ENCODE data around the gene NTN1.

The NTN1 gene

DNA sequence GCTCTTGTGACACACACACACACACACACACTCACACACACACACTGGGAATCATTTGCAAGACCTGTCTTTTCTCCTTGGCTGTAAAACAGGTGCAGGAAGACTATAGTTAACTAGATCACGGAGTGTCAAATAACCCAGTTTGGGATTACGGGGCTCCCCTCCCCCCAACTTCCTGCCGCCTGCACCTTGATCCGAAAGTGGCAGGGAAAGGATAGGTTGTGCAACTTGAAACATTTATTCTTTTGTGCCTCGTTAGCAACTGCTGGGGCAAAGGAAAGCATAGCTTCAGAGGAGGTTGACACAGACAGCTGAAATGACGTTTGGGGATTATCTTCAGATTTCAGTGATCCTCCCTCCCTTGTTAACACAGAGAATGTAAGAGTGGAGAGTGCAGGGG, 149.5 kb downstream of the NTN1 start:
- Histone ChIP-seq H3K4me3 (ENCODE audit: low read length) (no peak overlapping the region), H3K9ac (ENCODE audit: low read depth, low read length) (no peak overlapping the region), H3K27me3 (ENCODE audit: insufficient read depth, low read length) (no peaks in the 10 kb centered on the region), H3K27ac (ENCODE audit: low read depth, low read length) (no peak overlapping the region), H3K9me3 (ENCODE audit: insufficient read depth, low read depth, low read length) (no peaks in the 10 kb centered on the region), H3K36me3 (ENCODE audit: insufficient read depth, low read length) (no peaks in the 10 kb centered on the region), H3K4me1 (ENCODE audit: insufficient read depth, low read length) (peaks cover 21% of the 10 kb centered on the region)
- WGBS: 54% methylated on average over 6 of the region's 6 CpGs

DNA sequence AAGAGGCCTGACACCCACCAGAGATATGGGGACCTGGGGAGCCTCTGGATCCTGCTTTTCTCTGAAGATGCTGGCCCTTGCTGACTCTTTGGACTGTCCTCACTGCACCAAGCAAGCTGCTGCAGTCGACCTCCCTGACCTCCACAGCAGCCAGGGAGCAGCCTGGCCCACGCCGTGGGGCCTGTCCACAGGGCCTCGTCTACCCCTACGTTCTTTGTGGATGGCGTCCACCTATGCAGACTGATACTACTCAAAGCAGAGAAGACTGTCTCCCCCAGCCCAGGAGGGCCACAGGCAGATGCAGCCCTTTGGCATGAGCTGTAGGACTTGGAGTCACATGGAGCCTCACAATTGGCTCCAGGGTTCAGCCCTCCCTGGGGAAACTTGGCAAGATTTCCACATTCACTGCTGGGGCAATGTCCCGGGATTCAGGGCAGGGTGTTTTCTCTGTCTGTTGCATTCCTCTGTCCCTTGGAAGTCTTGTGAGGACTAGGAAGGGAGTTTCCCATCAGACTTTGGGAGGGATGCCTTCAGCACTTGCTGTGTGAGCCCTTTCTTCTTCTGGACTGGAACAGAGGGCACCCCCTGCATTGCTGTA, 152.2 kb downstream of the NTN1 start:
- H3K9ac ChIP-seq (ENCODE audit: low read depth, low read length): no peak overlapping the region
- peaks cover 13% of the 10 kb centered on the region for H3K4me1 ChIP-seq (ENCODE audit: insufficient read depth, low read length)
- no peaks in the 10 kb centered on the region for H3K9me3 ChIP-seq (ENCODE audit: insufficient read depth, low read depth, low read length)
- H3K27ac ChIP-seq (ENCODE audit: low read depth, low read length): no peak overlapping the region
- WGBS: 83% methylated on average over 7 of the region's 7 CpGs
- H3K27me3 ChIP-seq (ENCODE audit: insufficient read depth, low read length): no peaks in the 10 kb centered on the region
- no peaks in the 10 kb centered on the region for H3K36me3 ChIP-seq (ENCODE audit: insufficient read depth, low read length)
- H3K4me3 ChIP-seq (ENCODE audit: low read length): no peak overlapping the region

DNA sequence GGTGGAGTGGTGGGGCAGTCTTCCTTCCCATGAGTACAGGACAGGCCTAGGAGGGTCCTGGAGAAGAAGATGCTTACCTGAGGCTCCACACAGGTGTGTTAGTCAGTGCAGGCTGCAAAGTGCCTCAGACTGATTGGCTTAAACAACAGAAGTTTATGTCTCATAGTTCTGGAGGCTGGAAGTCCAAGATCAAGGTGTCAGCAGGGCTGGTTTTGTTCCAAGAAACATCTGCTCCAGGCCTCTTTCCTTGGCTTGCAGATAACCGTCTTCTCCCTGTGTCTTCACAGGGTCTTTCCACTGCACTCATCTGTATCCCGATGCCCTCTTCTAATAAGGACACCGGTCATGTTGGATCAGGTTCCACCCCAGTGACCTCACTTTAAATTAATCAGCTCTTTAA, 153.0 kb downstream of the NTN1 start:
- Histone ChIP-seq H3K4me1 (ENCODE audit: insufficient read depth, low read length) (peaks cover 13% of the 10 kb centered on the region), H3K9ac (ENCODE audit: low read depth, low read length) (no peak overlapping the region), H3K4me3 (ENCODE audit: low read length) (no peak overlapping the region), H3K9me3 (ENCODE audit: insufficient read depth, low read depth, low read length) (no peaks in the 10 kb centered on the region), H3K27me3 (ENCODE audit: insufficient read depth, low read length) (no peaks in the 10 kb centered on the region), H3K27ac (ENCODE audit: low read depth, low read length) (no peak overlapping the region), H3K36me3 (ENCODE audit: insufficient read depth, low read length) (no peaks in the 10 kb centered on the region)
- WGBS: 93% methylated on average over 3 of the region's 3 CpGs

DNA sequence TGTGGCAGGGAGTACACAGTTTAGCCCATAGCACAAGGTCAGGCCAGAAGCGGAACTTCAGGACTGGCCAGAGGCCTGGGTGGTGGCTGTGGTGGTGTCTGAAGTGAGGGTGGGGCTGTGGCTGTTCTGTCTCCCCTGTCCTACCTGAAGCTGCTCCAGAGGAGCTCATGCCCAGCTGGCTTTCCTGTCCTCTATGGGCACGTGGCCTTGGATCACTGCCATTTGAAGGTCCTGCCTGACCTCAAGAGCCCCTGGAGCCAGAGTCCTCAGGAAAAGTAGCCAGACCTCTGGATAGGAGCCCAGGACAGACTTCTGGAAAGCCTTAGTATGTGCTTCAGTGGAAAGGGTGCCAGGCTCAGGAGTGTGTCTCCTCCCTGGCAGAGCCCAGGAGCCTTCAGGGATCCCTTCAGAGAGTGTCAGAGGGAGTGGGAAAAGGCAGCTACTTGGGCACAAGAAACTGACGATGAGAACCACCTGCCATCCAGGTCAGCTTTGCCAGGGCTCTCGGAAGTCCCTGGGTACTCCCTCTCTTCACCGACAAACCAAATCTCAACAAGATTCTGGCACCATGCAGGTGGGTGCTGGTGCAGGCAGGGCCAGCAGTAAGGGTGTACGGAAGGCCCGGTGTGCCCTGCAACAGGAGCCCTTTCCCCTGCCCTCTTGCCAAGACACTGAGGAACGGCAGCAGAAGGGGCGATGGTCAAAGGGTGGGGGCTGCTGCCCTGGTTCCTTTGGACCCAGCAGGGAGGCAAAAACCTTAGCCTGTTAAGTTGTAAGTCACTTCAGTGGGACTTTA, 153.7 kb downstream of the NTN1 start:
- WGBS: 97% methylated on average over 9 of the region's 9 CpGs
- no peak overlapping the region for H3K9ac ChIP-seq (ENCODE audit: low read depth, low read length)
- no peak overlapping the region for H3K27ac ChIP-seq (ENCODE audit: low read depth, low read length)

DNA sequence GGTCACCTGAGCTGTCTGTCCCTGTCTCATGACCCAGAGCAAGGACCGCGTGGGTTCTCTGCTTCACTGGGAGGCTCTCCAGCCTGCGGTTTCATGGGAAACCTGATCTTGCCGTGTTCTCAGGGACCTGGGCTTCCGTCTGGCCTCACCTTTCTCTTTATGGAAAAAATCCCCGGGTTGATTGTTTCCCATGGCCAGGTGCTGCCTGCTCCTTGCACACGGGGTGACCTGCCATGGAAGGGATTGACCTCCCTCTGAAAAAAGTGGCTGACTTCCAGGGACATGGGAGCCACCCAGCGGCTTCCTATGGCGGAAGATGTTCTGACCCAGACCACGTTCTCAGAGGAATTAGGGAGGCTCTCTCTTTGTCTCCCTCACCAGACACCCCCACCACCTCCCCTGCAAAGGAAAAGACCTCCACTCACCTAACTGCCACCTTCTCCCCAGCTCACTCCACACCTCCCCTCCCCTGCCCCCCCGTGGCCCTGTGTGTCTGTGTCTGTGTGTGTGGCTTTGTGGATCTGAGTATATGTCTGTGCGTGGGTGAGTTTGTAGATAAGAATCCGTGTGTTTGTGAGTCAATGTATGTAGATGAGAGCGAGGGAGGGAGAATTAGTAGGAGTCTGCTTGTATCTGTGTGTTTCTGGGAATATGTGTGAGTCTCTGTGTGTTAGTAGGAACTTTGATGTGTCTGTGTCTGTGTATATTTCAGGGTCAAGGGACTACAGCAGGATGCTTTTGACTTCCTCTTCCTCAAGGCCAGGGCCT, 154.6 kb downstream of the NTN1 start:
- no peaks in the 10 kb centered on the region for H3K9me3 ChIP-seq (ENCODE audit: insufficient read depth, low read depth, low read length)
- no peaks in the 10 kb centered on the region for H3K27me3 ChIP-seq (ENCODE audit: insufficient read depth, low read length)
- no peak overlapping the region for H3K27ac ChIP-seq (ENCODE audit: low read depth, low read length)
- H3K4me1 ChIP-seq (ENCODE audit: insufficient read depth, low read length): peaks cover 7% of the 10 kb centered on the region
- no peaks in the 10 kb centered on the region for H3K36me3 ChIP-seq (ENCODE audit: insufficient read depth, low read length)
- WGBS: 90% methylated on average over 13 of the region's 14 CpGs
- H3K9ac ChIP-seq (ENCODE audit: low read depth, low read length): no peak overlapping the region
- no peak overlapping the region for H3K4me3 ChIP-seq (ENCODE audit: low read length)

More for the DNA sequence above, 153.7 kb downstream of the NTN1 start:
- no peak overlapping the region for H3K4me3 ChIP-seq (ENCODE audit: low read length)
- peaks cover 13% of the 10 kb centered on the region for H3K4me1 ChIP-seq (ENCODE audit: insufficient read depth, low read length)
- no peaks in the 10 kb centered on the region for H3K36me3 ChIP-seq (ENCODE audit: insufficient read depth, low read length)
- H3K9me3 ChIP-seq (ENCODE audit: insufficient read depth, low read depth, low read length): no peaks in the 10 kb centered on the region
- no peaks in the 10 kb centered on the region for H3K27me3 ChIP-seq (ENCODE audit: insufficient read depth, low read length)

DNA sequence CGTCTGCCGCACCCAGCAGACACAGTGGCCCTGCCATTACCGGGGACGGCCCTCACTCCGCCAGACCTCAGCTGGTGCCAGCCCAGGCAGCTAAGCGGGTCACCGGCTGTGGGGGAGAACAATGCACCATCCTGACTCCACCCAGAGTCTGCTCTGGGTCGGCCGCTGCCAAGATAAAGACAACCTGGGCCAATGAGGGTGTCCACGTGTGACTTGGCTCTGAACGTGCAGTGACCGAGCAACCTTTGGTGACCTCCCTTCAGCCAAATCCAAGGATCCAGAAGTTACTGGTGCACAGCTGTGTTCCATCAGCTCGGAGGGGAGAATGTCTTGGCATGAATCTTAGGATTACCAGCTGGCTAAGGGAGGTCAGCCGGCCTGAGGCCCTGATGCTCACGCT, 155.9 kb downstream of the NTN1 start:
- Histone ChIP-seq H3K9ac (ENCODE audit: low read depth, low read length) (no peak overlapping the region), H3K36me3 (ENCODE audit: insufficient read depth, low read length) (no peaks in the 10 kb centered on the region)
- 92% methylated on average over 15 of the region's 15 CpGs for WGBS

DNA sequence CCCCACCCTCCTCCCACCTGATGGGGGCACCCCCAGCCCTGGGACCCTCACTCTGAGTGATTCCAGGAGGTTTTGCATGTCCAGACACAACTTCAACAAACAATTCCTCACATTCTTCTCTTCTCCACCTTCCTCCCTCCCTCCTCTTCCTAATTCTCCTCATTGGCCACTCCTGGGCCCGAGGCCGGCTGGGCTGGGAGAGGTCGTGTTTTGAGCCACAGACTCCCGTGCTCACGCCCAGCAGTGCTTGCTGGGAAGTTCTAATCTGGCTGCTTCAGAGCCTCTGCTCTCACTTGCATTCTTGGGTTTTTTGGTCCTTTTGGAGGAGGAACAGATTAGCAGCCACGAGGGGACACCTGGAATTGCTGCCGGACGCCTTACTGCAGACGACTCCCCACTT, 157.0 kb downstream of the NTN1 start:
- WGBS: 81% methylated on average over 9 of the region's 9 CpGs

More for the DNA sequence above, 155.9 kb downstream of the NTN1 start:
- Histone ChIP-seq H3K27me3 (ENCODE audit: insufficient read depth, low read length) (no peaks in the 10 kb centered on the region), H3K9me3 (ENCODE audit: insufficient read depth, low read depth, low read length) (no peaks in the 10 kb centered on the region), H3K4me3 (ENCODE audit: low read length) (no peak overlapping the region), H3K4me1 (ENCODE audit: insufficient read depth, low read length) (no peaks in the 10 kb centered on the region), H3K27ac (ENCODE audit: low read depth, low read length) (no peak overlapping the region)

DNA sequence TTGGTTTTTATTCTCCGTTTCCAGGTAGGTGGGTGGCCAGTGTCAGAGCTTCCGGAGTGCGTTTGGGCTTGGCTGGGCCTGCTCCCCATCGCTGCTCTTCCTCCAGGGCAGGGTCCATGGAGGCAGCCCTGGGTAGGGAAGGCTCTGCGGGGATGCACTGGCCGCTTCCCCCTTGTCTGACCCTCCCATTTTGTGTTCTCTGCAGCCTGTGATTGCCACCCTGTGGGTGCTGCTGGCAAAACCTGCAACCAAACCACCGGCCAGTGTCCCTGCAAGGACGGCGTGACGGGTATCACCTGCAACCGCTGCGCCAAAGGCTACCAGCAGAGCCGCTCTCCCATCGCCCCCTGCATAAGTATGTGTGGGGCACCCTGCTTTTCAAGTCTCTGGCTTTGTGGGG, 158.3 kb downstream of the NTN1 start:
- Histone ChIP-seq H3K9me3 (ENCODE audit: insufficient read depth, low read depth, low read length) (no peaks in the 10 kb centered on the region), H3K36me3 (ENCODE audit: insufficient read depth, low read length) (no peaks in the 10 kb centered on the region), H3K27me3 (ENCODE audit: insufficient read depth, low read length) (no peaks in the 10 kb centered on the region), H3K9ac (ENCODE audit: low read depth, low read length) (no peak overlapping the region), H3K4me3 (ENCODE audit: low read length) (no peak overlapping the region), H3K4me1 (ENCODE audit: insufficient read depth, low read length) (no peaks in the 10 kb centered on the region), H3K27ac (ENCODE audit: low read depth, low read length) (no peak overlapping the region)
- WGBS: 85% methylated on average over 14 of the region's 14 CpGs

More for the DNA sequence above, 157.0 kb downstream of the NTN1 start:
- H3K4me3 ChIP-seq (ENCODE audit: low read length): no peak overlapping the region
- H3K9ac ChIP-seq (ENCODE audit: low read depth, low read length): no peak overlapping the region
- H3K27ac ChIP-seq (ENCODE audit: low read depth, low read length): no peak overlapping the region
- no peaks in the 10 kb centered on the region for H3K4me1 ChIP-seq (ENCODE audit: insufficient read depth, low read length)
- no peaks in the 10 kb centered on the region for H3K36me3 ChIP-seq (ENCODE audit: insufficient read depth, low read length)
- H3K9me3 ChIP-seq (ENCODE audit: insufficient read depth, low read depth, low read length): no peaks in the 10 kb centered on the region
- no peaks in the 10 kb centered on the region for H3K27me3 ChIP-seq (ENCODE audit: insufficient read depth, low read length)

DNA sequence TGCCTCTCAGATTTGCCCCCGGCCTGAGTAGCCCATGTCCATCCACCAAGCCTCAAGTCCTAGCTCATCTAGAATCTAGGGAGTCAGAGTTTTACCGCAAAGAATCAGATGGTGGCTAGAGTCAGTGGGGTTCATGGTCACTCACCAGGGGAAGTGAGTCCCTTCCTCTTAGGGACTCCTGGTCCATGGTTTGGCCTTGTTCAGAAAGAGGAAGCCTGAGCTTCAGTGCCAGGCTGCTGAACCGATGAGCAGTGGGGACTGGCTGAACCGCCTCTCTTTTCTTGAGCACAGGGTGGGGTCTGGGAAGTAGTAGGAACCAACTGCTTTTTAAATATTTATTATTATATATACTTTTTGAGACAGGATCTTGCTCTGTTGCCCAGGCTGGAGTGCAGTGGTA, 160.3 kb downstream of the NTN1 start:
- Histone ChIP-seq H3K9ac (ENCODE audit: low read depth, low read length) (no peak overlapping the region), H3K9me3 (ENCODE audit: insufficient read depth, low read depth, low read length) (no peaks in the 10 kb centered on the region), H3K4me3 (ENCODE audit: low read length) (no peak overlapping the region), H3K27ac (ENCODE audit: low read depth, low read length) (no peak overlapping the region), H3K27me3 (ENCODE audit: insufficient read depth, low read length) (no peaks in the 10 kb centered on the region), H3K4me1 (ENCODE audit: insufficient read depth, low read length) (no peaks in the 10 kb centered on the region), H3K36me3 (ENCODE audit: insufficient read depth, low read length) (no peaks in the 10 kb centered on the region)
- WGBS: 96% methylated on average over 4 of the region's 4 CpGs

DNA sequence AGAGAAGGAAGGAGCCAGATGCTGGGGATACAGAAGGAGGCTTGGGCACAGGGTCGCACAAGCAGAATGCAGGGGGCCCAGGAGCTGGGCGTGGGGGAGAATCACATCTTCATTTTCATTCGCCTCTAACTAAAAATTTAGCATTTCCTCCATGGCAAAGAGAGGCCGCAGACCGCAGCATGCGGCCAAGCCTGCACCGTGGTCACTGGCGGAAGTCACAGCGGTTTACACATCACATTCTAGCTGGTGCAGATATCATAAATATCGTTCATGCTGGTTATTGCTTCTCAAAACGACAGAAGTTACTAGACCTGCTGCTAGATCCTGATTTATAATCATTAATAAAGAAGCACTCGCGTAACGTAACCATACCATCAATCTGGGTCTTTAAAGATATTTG, 162.0 kb downstream of the NTN1 start:
- 89% methylated on average over 14 of the region's 14 CpGs for WGBS
- H3K27ac ChIP-seq (ENCODE audit: low read depth, low read length): no peak overlapping the region
- no peak overlapping the region for H3K9ac ChIP-seq (ENCODE audit: low read depth, low read length)
- H3K4me3 ChIP-seq (ENCODE audit: low read length): no peak overlapping the region
- H3K27me3 ChIP-seq (ENCODE audit: insufficient read depth, low read length): no peaks in the 10 kb centered on the region
- no peaks in the 10 kb centered on the region for H3K36me3 ChIP-seq (ENCODE audit: insufficient read depth, low read length)
- H3K9me3 ChIP-seq (ENCODE audit: insufficient read depth, low read depth, low read length): no peaks in the 10 kb centered on the region
- H3K4me1 ChIP-seq (ENCODE audit: insufficient read depth, low read length): no peaks in the 10 kb centered on the region

DNA sequence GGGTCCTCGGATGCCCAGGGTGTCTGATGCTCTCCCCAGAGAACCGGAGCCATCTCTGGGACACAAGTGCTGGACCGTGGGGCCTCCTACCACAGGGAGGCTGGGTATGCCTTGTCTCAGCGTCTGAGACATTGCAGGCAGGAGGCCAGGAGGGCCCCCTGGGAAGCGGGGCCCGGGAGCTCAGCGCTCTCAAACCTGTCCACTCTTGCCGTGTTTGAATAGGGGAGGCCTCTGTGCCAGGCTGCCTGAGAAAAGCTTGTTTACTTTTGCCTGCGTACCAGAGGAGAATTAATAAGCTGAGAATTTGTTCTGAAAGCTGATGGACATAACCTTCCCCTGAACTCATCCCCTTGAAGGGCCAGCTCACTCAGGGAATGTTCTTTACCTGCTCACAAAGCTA, 163.8 kb downstream of the NTN1 start:
- no peak overlapping the region for H3K27ac ChIP-seq (ENCODE audit: low read depth, low read length)
- H3K9ac ChIP-seq (ENCODE audit: low read depth, low read length): no peak overlapping the region
- no peaks in the 10 kb centered on the region for H3K4me1 ChIP-seq (ENCODE audit: insufficient read depth, low read length)
- H3K4me3 ChIP-seq (ENCODE audit: low read length): no peak overlapping the region
- H3K27me3 ChIP-seq (ENCODE audit: insufficient read depth, low read length): no peaks in the 10 kb centered on the region
- no peaks in the 10 kb centered on the region for H3K9me3 ChIP-seq (ENCODE audit: insufficient read depth, low read depth, low read length)
- 90% methylated on average over 9 of the region's 9 CpGs for WGBS
- H3K36me3 ChIP-seq (ENCODE audit: insufficient read depth, low read length): no peaks in the 10 kb centered on the region

Measured in HUES64 (cell line).